ENCODE data around the gene ABCA3. TPM values are rescaled to one million over a fixed set of nuclear protein-coding genes. Genes with fewer than 3 reads are reported as not detected.

ABCA3 gene
- total and polyA plus RNA-seq, 8 donors, result 6.8 to 334 (median 12.9) TPM

DNA sequence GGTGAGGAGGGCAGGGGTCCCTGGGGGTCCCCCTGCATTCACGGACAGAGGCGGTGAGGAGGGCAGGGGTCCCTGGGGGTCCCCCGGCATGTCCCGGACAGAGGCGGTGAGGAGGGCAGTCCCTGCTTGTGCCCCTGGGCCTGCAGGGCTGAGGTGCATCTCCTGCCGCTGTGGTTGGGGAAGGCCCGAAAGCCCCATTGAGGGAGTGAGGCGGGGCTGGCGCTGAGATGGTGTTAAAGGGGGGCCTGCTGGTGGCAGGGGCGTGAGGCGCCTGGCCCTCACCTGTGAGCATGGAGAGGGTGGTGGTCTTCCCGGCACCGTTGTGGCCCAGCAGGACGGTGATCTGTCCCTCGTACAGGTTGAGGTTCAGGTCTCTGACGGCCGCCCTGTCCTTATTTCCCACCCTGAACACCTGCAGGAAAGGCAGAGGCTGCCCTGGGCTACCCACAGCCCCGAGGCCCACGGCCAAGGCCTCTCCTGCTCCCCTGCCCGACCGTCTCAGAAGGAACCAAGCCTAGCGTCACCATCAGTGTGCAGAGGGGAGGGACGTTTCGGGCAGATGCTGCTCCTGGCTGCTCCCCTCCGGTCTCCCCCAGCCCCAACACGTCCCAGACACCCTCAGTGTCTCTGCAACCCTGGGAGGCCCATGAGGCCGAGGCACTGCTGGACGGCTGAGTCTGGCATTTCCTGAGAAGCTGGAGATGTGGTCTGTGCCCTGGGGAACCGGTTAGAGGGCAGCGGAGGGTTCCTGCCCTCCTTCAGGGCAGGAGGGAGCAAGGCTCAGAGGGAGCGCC, 41.2 kb downstream of the ABCA3 start:
- Histone ChIP-seq H3K27ac (no peak overlapping the region), H3K4me3 (no peak overlapping the region), H3K27me3 (no peaks in the 10 kb centered on the region), H3K9me3 (no peaks in the 10 kb centered on the region), H3K36me3 (peaks cover 0 to 72% of the 10 kb centered on the region in 2 donors), H3K4me1 (no peaks in the 10 kb centered on the region)
- intact Hi-C loops (cut with DNase I), result no loop called here
- TF ChIP-seq, protein P1, sequence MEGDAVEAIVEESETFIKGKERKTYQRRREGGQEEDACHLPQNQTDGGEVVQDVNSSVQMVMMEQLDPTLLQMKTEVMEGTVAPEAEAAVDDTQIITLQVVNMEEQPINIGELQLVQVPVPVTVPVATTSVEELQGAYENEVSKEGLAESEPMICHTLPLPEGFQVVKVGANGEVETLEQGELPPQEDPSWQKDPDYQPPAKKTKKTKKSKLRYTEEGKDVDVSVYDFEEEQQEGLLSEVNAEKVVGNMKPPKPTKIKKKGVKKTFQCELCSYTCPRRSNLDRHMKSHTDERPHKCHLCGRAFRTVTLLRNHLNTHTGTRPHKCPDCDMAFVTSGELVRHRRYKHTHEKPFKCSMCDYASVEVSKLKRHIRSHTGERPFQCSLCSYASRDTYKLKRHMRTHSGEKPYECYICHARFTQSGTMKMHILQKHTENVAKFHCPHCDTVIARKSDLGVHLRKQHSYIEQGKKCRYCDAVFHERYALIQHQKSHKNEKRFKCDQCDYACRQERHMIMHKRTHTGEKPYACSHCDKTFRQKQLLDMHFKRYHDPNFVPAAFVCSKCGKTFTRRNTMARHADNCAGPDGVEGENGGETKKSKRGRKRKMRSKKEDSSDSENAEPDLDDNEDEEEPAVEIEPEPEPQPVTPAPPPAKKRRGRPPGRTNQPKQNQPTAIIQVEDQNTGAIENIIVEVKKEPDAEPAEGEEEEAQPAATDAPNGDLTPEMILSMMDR (IDR thresholded peaks at IDR 0.05), result no peak
- DNase-seq, result peak in 1 of 4 donors; percentile 63
- ATAC-seq, result peak; percentile 4

DNA sequence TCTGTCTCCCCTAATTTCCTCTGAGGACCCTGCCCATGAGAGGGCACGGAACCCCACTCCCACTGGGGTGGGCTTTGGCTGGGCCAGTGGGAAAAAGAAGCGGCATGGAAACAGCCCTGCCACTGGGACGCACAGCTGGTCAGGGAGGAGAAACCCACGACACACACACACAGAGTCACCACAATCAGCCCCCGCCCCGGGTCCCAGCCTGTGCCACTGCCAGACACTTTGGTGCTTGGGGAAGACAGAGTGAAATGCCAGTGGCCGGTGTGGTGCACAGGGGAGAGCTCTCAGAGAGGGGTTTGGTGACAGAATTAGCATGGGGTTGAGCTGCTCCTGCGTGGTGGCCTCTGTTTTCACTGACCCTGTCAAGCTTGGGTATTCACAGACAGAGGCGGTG, 41.9 kb downstream of the ABCA3 start:
- TF ChIP-seq, protein P1 (IDR thresholded peaks at IDR 0.05), result no peak
- DNase-seq (peak in 1 of 4 donors; percentile 55), ATAC-seq (no peak)
- intact Hi-C loops (cut with DNase I), result no loop called here
- Histone ChIP-seq H3K9me3 (no peaks in the 10 kb centered on the region), H3K27ac (no peak overlapping the region), H3K4me1 (no peaks in the 10 kb centered on the region), H3K4me3 (no peak overlapping the region), H3K27me3 (no peaks in the 10 kb centered on the region), H3K36me3 (peaks cover 0 to 69% of the 10 kb centered on the region in 2 donors)

DNA sequence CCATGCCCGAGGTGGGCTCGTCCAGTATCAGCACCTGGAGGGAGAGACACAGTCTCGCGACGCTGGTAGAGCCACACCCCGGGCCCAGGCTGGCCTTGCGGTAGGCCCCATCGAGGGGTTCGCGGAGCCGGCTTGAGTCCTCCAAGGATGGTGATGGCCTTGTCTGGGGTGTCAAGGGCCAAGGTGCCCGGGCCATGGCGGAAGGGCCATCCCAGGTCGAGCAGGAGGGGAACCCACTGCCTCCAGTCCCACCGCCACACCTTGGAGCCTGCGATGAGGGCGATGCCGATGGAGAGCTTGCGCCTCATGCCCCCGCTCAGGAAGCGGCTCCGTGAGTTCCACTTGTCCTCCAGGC, 43.0 kb downstream of the ABCA3 start:
- no peak overlapping the region for H3K27ac ChIP-seq
- ATAC-seq (no peak), DNase-seq (no peak)
- H3K9me3 ChIP-seq, result no peaks in the 10 kb centered on the region
- no peaks in the 10 kb centered on the region for H3K27me3 ChIP-seq
- no peak overlapping the region for H3K4me3 ChIP-seq
- H3K4me1 ChIP-seq, result no peaks in the 10 kb centered on the region
- TF ChIP-seq, protein P1 (IDR thresholded peaks at IDR 0.05), result no peak
- intact Hi-C loops (cut with DNase I), result no loop called here
- peaks cover 0 to 67% of the 10 kb centered on the region in 2 donors for H3K36me3 ChIP-seq

DNA sequence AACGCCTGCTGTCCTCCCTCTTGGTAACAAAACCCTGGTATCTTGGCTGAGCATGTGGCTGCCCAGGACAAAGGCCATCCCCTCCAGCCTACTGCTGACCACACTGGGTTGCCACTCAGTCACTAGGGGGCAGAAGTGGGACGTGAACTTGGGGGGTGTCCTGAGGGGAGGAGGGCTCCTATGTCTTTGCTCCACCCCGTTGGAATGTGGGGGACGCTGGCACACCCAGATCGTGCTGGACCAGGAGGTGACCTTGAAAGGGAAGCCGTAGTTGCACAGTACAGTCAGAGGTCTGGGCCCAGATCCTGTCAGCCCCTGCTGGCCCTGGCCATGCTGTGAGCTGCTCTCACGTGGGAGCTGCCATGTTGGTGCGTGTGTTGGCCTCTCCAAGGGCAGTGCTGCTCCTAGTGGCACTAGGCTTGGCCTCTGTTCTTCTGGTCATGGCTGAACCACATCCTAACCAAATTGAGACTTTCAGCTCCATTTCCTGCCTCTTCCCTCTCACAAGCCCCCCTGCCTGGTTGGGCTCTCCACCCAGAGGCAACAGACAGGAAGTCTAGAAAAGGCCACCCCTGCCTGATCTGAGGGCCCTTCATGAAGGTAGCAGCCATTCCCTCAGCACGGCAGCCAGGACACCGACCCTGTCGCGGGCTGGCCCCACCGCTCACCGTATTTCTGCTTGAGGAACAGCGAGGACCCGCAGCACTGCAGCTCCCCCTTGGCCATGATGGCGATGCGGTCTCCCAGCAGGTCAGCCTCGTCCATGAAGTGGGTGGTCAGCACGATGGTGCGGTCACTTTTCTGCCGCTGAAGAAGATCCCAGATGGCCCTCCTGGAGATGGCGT, 43.6 kb downstream of the ABCA3 start:
- Histone ChIP-seq H3K9me3 (no peaks in the 10 kb centered on the region), H3K4me3 (no peak overlapping the region), H3K36me3 (peaks cover 0 to 70% of the 10 kb centered on the region in 2 donors), H3K27ac (no peak overlapping the region), H3K4me1 (no peaks in the 10 kb centered on the region), H3K27me3 (no peaks in the 10 kb centered on the region)
- intact Hi-C loops (cut with DNase I), result no loop called here
- DNase-seq (peak in 2 of 4 donors; percentile 10 to 62), ATAC-seq (peak; percentile 59)
- TF ChIP-seq, protein P1 (IDR thresholded peaks at IDR 0.05), result peak in 1 of 2 donors; percentile 24
